ENCODE data around the gene PPRC1.

PPRC1 gene, protein sequence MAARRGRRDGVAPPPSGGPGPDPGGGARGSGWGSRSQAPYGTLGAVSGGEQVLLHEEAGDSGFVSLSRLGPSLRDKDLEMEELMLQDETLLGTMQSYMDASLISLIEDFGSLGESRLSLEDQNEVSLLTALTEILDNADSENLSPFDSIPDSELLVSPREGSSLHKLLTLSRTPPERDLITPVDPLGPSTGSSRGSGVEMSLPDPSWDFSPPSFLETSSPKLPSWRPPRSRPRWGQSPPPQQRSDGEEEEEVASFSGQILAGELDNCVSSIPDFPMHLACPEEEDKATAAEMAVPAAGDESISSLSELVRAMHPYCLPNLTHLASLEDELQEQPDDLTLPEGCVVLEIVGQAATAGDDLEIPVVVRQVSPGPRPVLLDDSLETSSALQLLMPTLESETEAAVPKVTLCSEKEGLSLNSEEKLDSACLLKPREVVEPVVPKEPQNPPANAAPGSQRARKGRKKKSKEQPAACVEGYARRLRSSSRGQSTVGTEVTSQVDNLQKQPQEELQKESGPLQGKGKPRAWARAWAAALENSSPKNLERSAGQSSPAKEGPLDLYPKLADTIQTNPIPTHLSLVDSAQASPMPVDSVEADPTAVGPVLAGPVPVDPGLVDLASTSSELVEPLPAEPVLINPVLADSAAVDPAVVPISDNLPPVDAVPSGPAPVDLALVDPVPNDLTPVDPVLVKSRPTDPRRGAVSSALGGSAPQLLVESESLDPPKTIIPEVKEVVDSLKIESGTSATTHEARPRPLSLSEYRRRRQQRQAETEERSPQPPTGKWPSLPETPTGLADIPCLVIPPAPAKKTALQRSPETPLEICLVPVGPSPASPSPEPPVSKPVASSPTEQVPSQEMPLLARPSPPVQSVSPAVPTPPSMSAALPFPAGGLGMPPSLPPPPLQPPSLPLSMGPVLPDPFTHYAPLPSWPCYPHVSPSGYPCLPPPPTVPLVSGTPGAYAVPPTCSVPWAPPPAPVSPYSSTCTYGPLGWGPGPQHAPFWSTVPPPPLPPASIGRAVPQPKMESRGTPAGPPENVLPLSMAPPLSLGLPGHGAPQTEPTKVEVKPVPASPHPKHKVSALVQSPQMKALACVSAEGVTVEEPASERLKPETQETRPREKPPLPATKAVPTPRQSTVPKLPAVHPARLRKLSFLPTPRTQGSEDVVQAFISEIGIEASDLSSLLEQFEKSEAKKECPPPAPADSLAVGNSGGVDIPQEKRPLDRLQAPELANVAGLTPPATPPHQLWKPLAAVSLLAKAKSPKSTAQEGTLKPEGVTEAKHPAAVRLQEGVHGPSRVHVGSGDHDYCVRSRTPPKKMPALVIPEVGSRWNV (N-terminal part only)

GRCh38 chr10:102132563-102133372, at the start of gene PPRC1:
TSS of gene PPRC1 (plus strand) at chr10:102133040. CDS start at chr10:102133069, 29 bp downstream.
- peak; percentile 96 for DNase-seq

DNA sequence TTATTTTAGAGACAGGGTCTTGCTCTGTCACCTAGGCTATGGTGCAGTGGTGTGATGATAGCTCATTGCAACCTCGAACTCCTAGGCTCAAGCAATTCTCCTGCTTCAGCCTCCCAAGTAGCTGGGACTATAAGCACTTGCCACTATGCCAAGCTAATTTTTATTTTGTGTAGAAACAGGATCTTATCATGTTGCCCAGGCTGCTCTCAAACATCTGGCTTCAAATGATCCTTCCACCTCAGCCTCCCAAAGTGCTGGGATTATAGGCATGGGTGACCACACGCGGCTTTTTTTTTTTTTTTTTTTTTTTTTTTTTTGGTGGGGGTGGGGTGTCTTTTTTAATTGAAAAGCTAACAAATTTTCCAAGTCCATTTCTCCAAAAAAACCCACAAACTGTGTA, 49.3 kb upstream of the PPRC1 start:
- no peak for DNase-seq

- no peak for DNase-seq
Observed at GRCh38 chr10:102085336-102085735, 47.5 kb upstream of the PPRC1 start.

DNA sequence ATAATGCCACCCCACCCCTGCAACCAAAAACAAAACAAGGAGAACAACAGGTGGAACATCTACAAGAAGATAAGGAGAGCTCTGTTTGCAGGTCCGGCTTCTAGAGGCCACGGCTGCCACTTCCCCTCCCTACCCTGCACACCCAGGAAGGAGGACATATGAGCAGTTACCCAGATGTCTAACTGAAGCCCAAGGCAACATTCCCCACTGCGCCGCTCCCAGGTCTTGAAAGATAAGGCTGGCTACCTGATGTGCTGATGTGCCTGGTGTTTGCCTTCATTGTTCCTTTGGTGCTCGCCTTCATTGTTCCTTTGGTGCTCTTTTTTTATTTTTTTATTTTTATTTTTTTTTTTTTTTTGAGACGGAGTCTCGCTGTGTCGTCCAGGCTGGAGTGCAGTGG, 46.6 kb upstream of the PPRC1 start:
- DNase-seq: no peak

- no peak for DNase-seq
Observed at GRCh38 chr10:102090772-102091171, 42.1 kb upstream of the PPRC1 start.

- DNase-seq: no peak
Observed at GRCh38 chr10:102096449-102096848, 36.4 kb upstream of the PPRC1 start.

DNA sequence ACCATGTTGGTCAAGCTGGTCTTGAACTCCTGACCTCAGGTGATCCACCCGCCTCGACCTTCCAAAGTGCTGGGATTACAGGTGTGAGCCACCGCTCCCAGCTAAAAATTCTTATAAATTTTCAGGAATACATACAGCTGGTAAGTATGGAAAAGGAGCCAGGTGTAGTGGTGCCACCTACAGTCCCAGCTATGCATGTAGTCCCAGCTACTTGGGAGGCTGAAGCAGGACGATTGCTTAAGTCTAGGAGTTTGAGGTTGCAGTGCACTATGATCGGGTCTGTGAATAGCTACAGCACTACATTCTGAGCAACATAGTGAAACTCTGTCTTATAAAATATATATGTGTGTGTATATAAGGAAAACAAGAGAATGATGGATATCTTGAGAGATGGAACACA, 31.7 kb upstream of the PPRC1 start:
- no peak for DNase-seq

DNA sequence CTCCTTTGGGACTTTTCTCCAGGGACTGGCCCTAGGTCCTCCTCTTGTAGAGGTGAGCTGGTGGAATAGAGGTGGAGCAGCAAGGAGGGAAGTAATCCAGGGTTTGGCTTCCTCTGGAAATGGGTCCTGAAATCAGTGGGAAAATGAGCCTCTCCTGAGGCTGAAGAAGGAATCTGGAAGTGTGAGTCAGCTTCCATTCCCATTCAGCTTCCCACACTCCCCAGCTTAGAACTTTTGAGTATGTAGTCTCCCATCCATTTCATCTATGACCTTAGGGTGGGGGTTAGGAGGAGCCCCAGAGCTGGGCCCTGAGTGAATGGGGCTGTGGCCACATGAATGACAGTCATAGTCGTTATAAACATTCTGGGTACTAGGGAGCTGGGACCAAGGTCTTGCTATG, 30.4 kb upstream of the PPRC1 start:
- DNase-seq: no peak

DNA sequence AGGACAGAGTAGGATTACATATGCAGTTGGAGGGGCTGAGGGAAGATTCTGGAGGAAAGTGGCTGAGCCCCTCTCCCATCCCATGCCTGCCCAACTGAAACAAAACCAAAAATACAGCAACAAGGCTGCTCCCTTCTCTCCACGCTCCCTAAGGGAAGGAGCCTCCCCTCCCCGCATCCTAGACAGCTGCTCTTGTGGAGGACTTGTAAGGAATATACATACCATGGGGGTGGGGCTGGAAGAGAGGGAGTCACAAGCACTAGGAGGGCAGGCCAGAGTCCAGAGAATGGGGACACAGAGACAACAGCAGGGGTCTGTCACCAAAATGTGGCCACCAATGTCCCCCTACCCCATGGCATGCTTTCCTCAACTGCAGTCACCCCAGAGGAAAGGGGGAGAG, 25.8 kb upstream of the PPRC1 start:
- DNase-seq: no peak

DNA sequence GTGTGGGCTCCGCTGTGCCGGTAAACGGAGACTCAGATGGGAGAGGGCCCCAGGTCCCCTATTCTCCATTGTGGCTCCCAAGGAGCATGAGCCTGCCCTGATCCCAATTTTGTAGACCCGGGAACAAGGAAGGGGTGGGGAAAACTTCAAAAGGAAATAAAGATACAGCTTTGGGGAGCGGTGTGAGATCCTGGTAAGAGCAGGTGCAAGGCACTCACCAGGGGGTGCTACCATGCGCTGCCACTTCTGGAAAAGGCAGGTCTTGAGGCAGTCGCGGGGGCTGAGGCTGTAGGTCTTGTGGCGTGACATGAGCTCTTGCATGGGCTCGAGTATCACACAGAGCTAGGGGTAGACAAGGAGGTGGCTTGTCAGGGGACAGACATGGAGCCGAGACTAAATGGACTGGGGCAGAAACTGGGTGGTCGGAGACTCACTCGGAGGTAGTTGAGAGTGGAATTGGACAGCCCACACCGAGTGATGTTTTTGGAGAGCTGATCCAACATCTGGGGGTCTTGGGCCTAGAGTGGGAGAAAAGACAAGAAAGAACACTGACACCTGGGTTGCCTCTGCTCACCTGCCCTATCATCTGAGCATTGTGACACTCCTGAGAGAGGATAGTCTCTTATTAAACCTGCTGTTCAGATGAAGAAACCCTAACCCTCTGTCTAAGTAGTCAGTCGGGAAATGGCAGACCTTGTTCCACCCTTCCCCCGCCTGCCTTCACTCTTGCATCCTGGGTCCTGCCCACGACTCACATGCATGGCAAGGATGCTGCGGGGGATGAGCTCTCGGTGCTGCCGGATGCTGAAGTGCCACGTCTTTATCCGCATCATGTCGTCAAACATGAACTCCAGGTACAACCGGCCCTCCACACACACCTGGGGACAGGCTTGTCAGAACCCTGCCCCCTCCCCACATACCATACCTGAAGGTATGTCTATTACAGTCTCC, 23.4 kb upstream of the PPRC1 start:
- no peak for DNase-seq

GRCh38 chr10:102111276-102111675, 21.6 kb upstream of the PPRC1 start:
- no peak for DNase-seq

- no peak for DNase-seq
Observed at GRCh38 chr10:102112210-102112817, 20.5 kb upstream of the PPRC1 start.

DNA sequence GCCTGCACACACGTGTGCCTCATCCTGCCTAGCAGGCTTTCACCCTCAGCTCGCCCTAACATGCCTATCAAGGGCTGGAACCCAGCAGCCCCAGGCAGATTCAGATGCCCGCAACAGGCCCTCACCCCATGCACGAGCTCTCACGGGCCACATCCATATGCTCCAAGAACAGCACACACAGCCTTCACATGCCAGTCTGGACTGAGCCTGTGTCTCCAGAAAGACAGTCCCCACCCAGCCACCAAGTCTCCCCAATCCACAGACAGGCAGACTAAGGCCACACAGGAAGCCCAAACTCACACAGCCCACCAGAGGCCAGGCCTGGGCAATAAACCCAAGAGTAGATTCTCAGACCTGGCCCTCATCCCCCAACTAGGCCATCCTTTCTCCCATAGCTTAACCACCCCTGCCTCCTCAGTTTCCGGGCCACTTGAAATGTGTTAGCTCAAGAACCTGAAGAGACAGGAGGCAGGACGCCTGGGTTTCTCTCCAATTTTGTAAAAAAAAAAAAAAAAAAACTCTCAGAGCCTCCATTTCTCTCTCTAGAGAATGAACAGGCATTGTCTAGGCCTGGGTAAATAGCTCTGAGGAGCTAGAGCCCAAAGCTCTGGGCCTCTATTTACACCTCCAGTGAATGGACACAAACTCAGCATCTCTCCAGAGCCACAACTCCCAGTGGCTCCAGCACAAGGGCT, 19.4 kb upstream of the PPRC1 start:
- DNase-seq: no peak

GRCh38 chr10:102113956-102114857, 18.6 kb upstream of the PPRC1 start:
- DNase-seq: no peak

DNA sequence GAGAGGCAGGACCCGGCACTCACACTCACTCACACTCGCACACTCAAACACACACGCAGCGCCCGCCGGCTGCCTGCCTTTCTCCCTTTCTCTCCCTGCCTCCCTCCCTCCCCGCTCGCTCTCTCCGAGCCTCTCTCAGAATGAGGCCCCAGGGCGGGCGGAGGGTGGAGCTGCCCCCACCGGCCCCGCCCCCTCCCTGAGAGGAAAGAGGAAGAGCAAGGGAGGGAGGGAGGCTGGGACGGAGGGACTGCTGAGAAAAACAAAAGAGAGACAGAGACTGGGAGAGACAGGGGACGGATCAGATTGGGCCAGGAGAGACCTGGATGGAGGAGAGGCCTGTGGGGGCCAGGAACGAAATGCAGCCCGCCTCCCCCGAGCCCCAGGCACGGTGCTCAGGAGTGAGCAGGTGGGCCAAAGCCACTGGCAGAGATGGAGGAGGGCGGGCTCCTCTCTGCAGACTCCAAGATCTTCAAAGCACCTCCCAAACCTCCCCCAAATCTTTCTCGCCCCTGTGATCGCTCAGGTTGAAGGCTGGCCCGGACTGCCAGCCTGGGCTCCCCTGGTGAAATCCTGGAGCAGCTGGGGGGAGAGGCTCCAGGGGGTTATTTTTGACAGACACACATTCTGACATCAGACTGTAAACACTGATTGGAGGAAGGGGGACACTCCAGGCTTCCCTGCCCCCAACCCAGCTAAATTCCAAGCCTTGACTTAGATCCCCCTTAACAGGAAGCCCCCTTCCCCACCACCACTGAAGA, 17.8 kb upstream of the PPRC1 start:
- DNase-seq: no peak

DNA sequence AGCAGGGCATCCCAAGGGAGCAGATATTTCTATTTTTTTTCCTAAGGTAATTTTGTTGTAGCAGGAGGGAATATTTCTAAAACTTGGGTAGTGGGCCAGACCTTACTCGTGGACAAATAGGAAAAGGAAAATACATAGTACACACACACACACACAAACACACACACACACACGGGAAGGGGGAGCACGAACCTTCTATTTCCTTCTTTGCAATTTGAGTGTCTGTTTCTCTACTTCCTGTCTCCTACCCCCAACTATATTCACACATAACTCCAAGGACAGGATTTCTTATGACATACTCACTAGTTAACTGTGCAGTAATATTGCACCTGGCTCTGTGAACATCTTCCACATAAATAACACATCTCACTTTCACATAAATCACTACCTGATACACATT, 17.1 kb upstream of the PPRC1 start:
- no peak for DNase-seq

GRCh38 chr10:102116656-102117055, 16.2 kb upstream of the PPRC1 start:
- no peak for DNase-seq

Measured in SIG-M5 (cell line).